ENCODE measurements around the gene XXYLT1.

Gene XXYLT1

GRCh38 chr3:195131176-195131575 lies 139.8 kb downstream of the XXYLT1 start:
- no peak for DNase-seq (ENCODE audit: low read depth)

- peak; percentile 16 for DNase-seq (ENCODE audit: low read depth)
Observed at GRCh38 chr3:195129644-195130492, 141.1 kb downstream of the XXYLT1 start.

- no peak for DNase-seq (ENCODE audit: low read depth)
Observed at GRCh38 chr3:195129072-195129643, 141.8 kb downstream of the XXYLT1 start.

- no peak for DNase-seq (ENCODE audit: low read depth)
Observed at GRCh38 chr3:195128255-195129071, 142.5 kb downstream of the XXYLT1 start.

- no peak for DNase-seq (ENCODE audit: low read depth)
Observed at GRCh38 chr3:195126056-195126605, 144.8 kb downstream of the XXYLT1 start.

- no peak for DNase-seq (ENCODE audit: low read depth)
Observed at GRCh38 chr3:195125646-195126045, 145.3 kb downstream of the XXYLT1 start.

GRCh38 chr3:195124378-195124992 lies 146.5 kb downstream of the XXYLT1 start:
- DNase-seq (ENCODE audit: low read depth) = no peak

- DNase-seq (ENCODE audit: low read depth) = no peak
Observed at GRCh38 chr3:195123281-195123691, 147.7 kb downstream of the XXYLT1 start.

GRCh38 chr3:195122261-195122660 lies 148.7 kb downstream of the XXYLT1 start:
- no peak for DNase-seq (ENCODE audit: low read depth)

GRCh38 chr3:195120267-195120601 lies 150.7 kb downstream of the XXYLT1 start:
- DNase-seq (ENCODE audit: low read depth) = no peak

- no peak for DNase-seq (ENCODE audit: low read depth)
Observed at GRCh38 chr3:195119461-195120266, 151.3 kb downstream of the XXYLT1 start.

- DNase-seq (ENCODE audit: low read depth) = no peak
Observed at GRCh38 chr3:195118671-195119070, 152.3 kb downstream of the XXYLT1 start.

- DNase-seq (ENCODE audit: low read depth) = no peak
Observed at GRCh38 chr3:195117978-195118581, 152.9 kb downstream of the XXYLT1 start.

- no peak for DNase-seq (ENCODE audit: low read depth)
Observed at GRCh38 chr3:195116407-195117185, 154.4 kb downstream of the XXYLT1 start.

- no peak for DNase-seq (ENCODE audit: low read depth)
Observed at GRCh38 chr3:195115600-195116406, 155.2 kb downstream of the XXYLT1 start.

GRCh38 chr3:195114786-195115599 lies 156.0 kb downstream of the XXYLT1 start:
- no peak for DNase-seq (ENCODE audit: low read depth)

GRCh38 chr3:195113536-195114425 lies 157.2 kb downstream of the XXYLT1 start:
- no peak for DNase-seq (ENCODE audit: low read depth)
